ENCODE results near the gene SPEN.

Gene SPEN

DNA sequence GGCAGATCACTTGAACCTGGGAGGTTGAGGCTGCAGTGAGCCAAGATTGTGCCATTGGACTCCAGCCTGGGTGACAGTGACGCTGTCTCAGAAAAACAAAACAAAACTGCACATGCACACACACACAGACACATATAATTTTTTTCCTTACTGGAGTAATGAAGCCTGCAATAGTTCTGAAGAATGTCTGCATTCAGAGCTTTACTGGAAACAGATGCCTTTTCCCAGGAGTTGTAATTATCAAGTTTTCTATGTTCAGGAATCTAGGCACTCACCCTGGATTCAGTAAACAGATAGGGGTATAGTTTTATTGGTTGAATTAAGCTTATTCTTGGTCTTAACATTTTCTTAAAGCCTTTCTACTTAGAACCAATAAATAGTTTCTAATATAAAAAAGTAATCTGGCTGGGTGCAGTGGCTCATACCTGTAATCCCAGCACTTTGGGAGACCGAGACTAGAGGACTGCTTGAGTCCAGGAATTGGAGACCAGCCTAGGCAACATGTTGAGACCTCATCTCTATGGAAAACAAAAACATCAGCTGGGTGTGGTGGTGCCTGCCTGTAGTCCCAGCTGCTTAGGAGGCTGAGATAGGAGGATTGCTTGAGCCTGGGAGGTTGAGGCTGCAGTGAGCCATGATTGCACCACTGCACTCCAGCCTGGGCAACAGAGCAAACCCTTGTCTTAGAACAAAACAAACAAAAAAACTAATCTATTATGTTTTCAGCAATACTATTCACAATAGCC is 15.8 kb downstream of the SPEN start:
- no peak for DNase-seq
- H3K27ac ChIP-seq (ENCODE audit: low read length): no peak overlapping the region
- peaks cover 46% of the 10 kb centered on the region for H4K20me1 ChIP-seq (ENCODE audit: insufficient read depth, low read length)

GRCh38 chr1:15866721-15867201 is 19.3 kb downstream of the SPEN start:
- no peaks in the 10 kb centered on the region for H3K9me2 ChIP-seq (replicated peaks; ENCODE audit: insufficient read depth, low read length)
- H4K20me1 ChIP-seq (ENCODE audit: insufficient read depth, low read length): peaks cover 65% of the 10 kb centered on the region
- no peak overlapping the region for H2AFZ ChIP-seq (ENCODE audit: low read length)
- H3F3A ChIP-seq (ENCODE audit: insufficient read depth, low read length): no peaks in the 10 kb centered on the region
- no peaks in the 10 kb centered on the region for H3K4me1 ChIP-seq (ENCODE audit: low read length)
- H3K4me2 ChIP-seq (ENCODE audit: low read depth, low read length): no peak overlapping the region
- no peak overlapping the region for H3K27ac ChIP-seq (ENCODE audit: low read length)
- no peak overlapping the region for H3K4me3 ChIP-seq (ENCODE audit: low read length)
- no peaks in the 10 kb centered on the region for H3K27me3 ChIP-seq (replicated peaks; ENCODE audit: insufficient read depth, low read length)
- peaks cover 100% of the 10 kb centered on the region for H3K79me2 ChIP-seq (ENCODE audit: low read length)
- no peak overlapping the region for H3K9ac ChIP-seq (ENCODE audit: low read length)
- no peaks in the 10 kb centered on the region for H3K9me3 ChIP-seq (replicated peaks; ENCODE audit: insufficient read depth, low read length)
- DNase-seq: no peak
- no peaks in the 10 kb centered on the region for H3K36me3 ChIP-seq (replicated peaks; ENCODE audit: insufficient read depth, low read length)
- TF ChIP-seq EZH2 (optimal IDR thresholded peaks at IDR 0.05; ENCODE audit: low read depth, low read length): no peak
- TF ChIP-seq CTCF (IDR thresholded peaks at IDR 0.05; ENCODE audit: low read length): no peak
- no peak for TF ChIP-seq EZH2phosphoT487 (IDR thresholded peaks at IDR 0.05; ENCODE audit: low read length)

More for the DNA sequence above, 15.8 kb downstream of the SPEN start:
- Histone ChIP-seq H3K9me3 (replicated peaks; ENCODE audit: insufficient read depth, low read length) (no peaks in the 10 kb centered on the region), H3F3A (ENCODE audit: insufficient read depth, low read length) (no peaks in the 10 kb centered on the region), H3K4me1 (ENCODE audit: low read length) (no peaks in the 10 kb centered on the region), H3K9ac (ENCODE audit: low read length) (no peak overlapping the region), H3K4me3 (ENCODE audit: low read length) (no peak overlapping the region), H3K4me2 (ENCODE audit: low read depth, low read length) (no peak overlapping the region), H3K79me2 (ENCODE audit: low read length) (peaks cover 100% of the 10 kb centered on the region), H3K36me3 (replicated peaks; ENCODE audit: insufficient read depth, low read length) (no peaks in the 10 kb centered on the region), H2AFZ (ENCODE audit: low read length) (no peak overlapping the region), H3K27me3 (replicated peaks; ENCODE audit: insufficient read depth, low read length) (no peaks in the 10 kb centered on the region), H3K9me2 (replicated peaks; ENCODE audit: insufficient read depth, low read length) (no peaks in the 10 kb centered on the region)
- TF ChIP-seq EZH2 (optimal IDR thresholded peaks at IDR 0.05; ENCODE audit: low read depth, low read length): no peak
- no peak for TF ChIP-seq EZH2phosphoT487 (IDR thresholded peaks at IDR 0.05; ENCODE audit: low read length)
- no peak for TF ChIP-seq CTCF (IDR thresholded peaks at IDR 0.05; ENCODE audit: low read length)

DNA sequence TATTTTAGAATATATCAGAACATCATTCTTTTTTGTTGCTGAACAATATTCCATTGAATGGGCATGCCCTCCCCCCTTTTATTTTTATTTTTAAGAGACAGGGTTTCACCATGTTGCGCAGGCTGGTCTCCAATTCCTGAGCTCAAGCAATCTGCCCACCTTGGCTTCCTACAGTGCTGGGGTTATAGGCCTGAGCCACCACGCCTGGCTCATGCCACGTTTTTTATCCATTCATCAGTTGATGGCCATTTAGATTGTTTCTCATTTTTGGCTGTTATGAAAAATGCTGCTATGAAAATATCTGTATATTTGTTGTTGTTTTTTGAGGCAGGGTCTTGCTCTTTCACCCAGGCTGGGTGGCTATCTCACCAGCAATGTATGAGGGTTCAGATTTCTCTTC is 19.8 kb downstream of the SPEN start:
- Histone ChIP-seq H3K4me2 (ENCODE audit: low read depth, low read length) (no peak overlapping the region), H3F3A (ENCODE audit: insufficient read depth, low read length) (no peaks in the 10 kb centered on the region), H3K27ac (ENCODE audit: low read length) (no peak overlapping the region), H3K27me3 (replicated peaks; ENCODE audit: insufficient read depth, low read length) (no peaks in the 10 kb centered on the region), H2AFZ (ENCODE audit: low read length) (no peak overlapping the region), H3K79me2 (ENCODE audit: low read length) (peaks cover 100% of the 10 kb centered on the region), H3K9me2 (replicated peaks; ENCODE audit: insufficient read depth, low read length) (no peaks in the 10 kb centered on the region), H4K20me1 (ENCODE audit: insufficient read depth, low read length) (peaks cover 62% of the 10 kb centered on the region), H3K4me1 (ENCODE audit: low read length) (no peaks in the 10 kb centered on the region), H3K9me3 (replicated peaks; ENCODE audit: insufficient read depth, low read length) (no peaks in the 10 kb centered on the region), H3K9ac (ENCODE audit: low read length) (no peak overlapping the region), H3K4me3 (ENCODE audit: low read length) (no peak overlapping the region), H3K36me3 (replicated peaks; ENCODE audit: insufficient read depth, low read length) (no peaks in the 10 kb centered on the region)
- TF ChIP-seq EZH2 (optimal IDR thresholded peaks at IDR 0.05; ENCODE audit: low read depth, low read length) (no peak), EZH2phosphoT487 (IDR thresholded peaks at IDR 0.05; ENCODE audit: low read length) (no peak), CTCF (IDR thresholded peaks at IDR 0.05; ENCODE audit: low read length) (no peak)
- no peak for DNase-seq

All from MM.1S (cell line).